EH (cell line): ENCODE measurements around the gene FAM3B.

ENCODE experiments used
- DNase-seq: peaks from one replicate; pipeline ENCODE4 v3.0.0-alpha.2; 2015; ENCODE audit warnings: low read depth

FAM3B gene

GRCh38 chr21:41398251-41398650 lies 81.7 kb downstream of the FAM3B start:
- DNase-seq: no peak

- no peak for DNase-seq
Observed at GRCh38 chr21:41398831-41399230, 82.2 kb downstream of the FAM3B start.

GRCh38 chr21:41399246-41399800 lies 82.7 kb downstream of the FAM3B start:
- no peak for DNase-seq

- no peak for DNase-seq
Observed at GRCh38 chr21:41402231-41402630, 85.6 kb downstream of the FAM3B start.

GRCh38 chr21:41402796-41403195 lies 86.2 kb downstream of the FAM3B start:
- no peak for DNase-seq

GRCh38 chr21:41403331-41403730 lies 86.7 kb downstream of the FAM3B start:
- DNase-seq: no peak

GRCh38 chr21:41403966-41404365 lies 87.4 kb downstream of the FAM3B start:
- DNase-seq: no peak

GRCh38 chr21:41405321-41405720 lies 88.7 kb downstream of the FAM3B start:
- no peak for DNase-seq

GRCh38 chr21:41406340-41406739 lies 89.7 kb downstream of the FAM3B start:
- no peak for DNase-seq
